ENCODE measurements around the gene SAMD4B.

Gene SAMD4B

DNA sequence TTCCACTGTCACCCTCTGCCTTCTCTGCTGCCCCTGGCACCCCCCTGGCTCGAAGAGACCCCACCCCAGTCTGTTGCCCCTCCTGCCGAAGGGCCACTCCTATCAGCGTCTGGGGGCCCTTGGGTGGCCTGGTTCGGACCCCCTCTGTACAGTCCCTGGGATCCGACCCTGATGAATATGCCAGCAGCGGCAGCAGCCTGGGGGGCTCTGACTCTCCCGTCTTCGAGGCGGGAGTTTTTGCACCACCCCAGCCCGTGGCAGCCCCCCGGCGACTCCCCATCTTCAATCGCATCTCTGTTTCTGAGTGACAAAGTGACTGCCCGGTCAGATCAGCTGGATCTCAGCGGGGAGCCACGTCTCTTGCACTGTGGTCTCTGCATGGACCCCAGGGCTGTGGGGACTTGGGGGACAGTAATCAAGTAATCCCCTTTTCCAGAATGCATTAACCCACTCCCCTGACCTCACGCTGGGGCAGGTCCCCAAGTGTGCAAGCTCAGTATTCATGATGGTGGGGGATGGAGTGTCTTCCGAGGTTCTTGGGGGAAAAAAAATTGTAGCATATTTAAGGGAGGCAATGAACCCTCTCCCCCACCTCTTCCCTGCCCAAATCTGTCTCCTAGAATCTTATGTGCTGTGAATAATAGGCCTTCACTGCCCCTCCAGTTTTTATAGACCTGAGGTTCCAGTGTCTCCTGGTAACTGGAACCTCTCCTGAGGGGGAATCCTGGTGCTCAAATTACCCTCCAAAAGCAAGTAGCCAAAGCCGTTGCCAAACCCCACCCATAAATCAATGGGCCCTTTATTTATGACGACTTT is 66.4 kb downstream of the SAMD4B start:
- peak overlapping the region; percentile 32; the same call in 1 of the 2 replicates for H3K4me3 ChIP-seq
- no peaks in the 10 kb centered on the region for H3K9me3 ChIP-seq (ENCODE audit: low read depth, low read length)
- DNase-seq (ENCODE audit: low read depth, low spot score): no peak
- H3K9ac ChIP-seq (ENCODE audit: insufficient read length): no peak overlapping the region
- no peak overlapping the region for H3K27ac ChIP-seq
- H3K36me3 ChIP-seq (ENCODE audit: insufficient read depth, low read length): no peaks in the 10 kb centered on the region
- TF ChIP-seq FOXP2 (optimal IDR thresholded peaks at IDR 0.05; ENCODE audit: control extremely low read depth, extremely low read length, insufficient read depth) (no peak), POLR2AphosphoS5 (IDR thresholded peaks at IDR 0.05; ENCODE audit: borderline replicate concordance, low read depth, low read length) (no peak), EZH2 (IDR thresholded peaks at IDR 0.05) (no peak)

DNA sequence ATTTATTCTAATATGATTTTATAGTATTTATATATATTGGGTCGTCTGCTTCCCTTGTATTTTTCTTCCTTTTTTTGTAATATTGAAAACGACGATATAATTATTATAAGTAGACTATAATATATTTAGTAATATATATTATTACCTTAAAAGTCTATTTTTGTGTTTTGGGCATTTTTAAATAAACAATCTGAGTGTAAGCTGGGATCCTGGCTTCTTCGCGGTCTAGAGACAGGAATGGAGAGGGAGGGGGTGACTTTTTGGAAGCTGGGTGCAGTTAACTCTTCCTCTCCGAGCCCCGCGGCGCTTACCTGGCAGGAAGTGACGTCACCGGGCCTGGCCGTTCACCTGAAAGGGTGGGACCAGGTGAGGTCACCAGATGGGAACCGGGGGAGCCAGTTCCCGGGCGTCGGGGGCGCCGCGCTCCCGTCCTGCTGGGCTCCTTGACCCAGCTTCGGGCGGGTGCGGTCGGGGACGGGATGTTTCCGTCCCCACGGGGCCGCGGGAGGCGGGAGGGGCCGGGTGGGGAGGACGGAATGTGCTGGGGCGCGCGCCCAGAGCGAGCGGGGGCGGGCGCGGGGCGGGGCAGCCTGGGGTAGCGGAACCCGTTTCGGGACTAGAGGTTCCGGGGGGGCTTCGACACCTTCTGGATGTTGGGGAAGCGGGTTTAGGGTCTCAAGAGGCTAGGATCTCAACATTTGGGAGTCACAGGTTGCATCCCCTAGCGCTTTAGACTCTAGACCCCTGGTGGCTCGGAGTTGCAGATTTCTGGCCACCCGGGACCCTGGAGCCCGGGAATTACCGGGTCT is 67.2 kb downstream of the SAMD4B start:
- TF ChIP-seq POLR2AphosphoS5 (IDR thresholded peaks at IDR 0.05; ENCODE audit: borderline replicate concordance, low read depth, low read length) (peak; percentile 48; the same call in 1 of the 2 replicates), EZH2 (IDR thresholded peaks at IDR 0.05) (no peak), FOXP2 (optimal IDR thresholded peaks at IDR 0.05; ENCODE audit: control extremely low read depth, extremely low read length, insufficient read depth) (no peak)
- no peaks in the 10 kb centered on the region for H3K9me3 ChIP-seq (ENCODE audit: low read depth, low read length)
- peak overlapping the region; percentile 82 for H3K4me3 ChIP-seq
- DNase-seq (ENCODE audit: low read depth, low spot score): no peak
- peak overlapping the region; percentile 54; the same call in 1 of the 2 replicates for H3K27ac ChIP-seq
- no peaks in the 10 kb centered on the region for H3K36me3 ChIP-seq (ENCODE audit: insufficient read depth, low read length)
- H3K9ac ChIP-seq (ENCODE audit: insufficient read length): peak overlapping the region; percentile 79

DNA sequence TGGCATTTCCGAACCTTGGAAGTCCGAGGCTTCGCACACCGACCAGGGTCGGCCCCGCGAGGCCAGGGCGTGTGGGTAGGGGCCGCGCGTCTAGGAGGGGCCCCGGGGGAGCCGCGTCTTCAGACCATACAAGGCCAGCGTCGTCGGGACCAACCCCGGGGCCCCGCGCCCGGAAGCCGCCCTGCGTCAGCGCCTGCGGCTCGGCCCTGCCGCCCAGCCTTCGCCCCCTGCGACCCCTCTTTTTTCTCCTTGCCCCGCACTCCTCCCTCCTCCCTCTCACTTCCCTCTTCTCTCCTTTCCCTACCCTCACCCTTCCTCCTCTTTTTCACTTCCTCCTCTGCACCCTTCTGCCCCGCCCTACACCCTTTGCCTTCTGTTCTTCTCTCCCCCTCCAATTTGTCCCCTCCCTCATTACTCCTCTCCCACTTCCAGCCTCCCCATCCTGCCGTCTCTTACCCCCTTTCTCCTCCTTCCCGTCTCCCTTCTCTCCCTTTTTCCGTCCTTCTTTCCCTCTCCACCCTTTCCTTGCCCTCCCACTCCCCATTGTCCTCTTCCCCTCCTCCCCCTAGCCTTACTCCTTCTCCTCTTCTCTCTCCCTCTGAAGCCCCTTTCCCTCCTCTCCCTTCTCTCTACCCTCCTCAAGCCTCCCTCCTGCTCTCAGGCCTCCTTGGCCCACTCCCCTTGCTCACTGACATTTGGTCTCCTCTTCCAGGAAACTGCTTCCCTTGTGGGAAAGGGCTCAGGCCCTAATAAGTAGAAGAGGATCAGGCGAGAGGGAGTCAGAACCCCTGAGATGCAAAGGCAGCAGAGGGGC is 68.0 kb downstream of the SAMD4B start:
- Histone ChIP-seq H3K9ac (ENCODE audit: insufficient read length) (peak overlapping the region; percentile 79), H3K36me3 (ENCODE audit: insufficient read depth, low read length) (peaks cover 1% of the 10 kb centered on the region; the same call in 1 of the 2 replicates), H3K4me3 (peak overlapping the region; percentile 82), H3K9me3 (ENCODE audit: low read depth, low read length) (no peaks in the 10 kb centered on the region), H3K27ac (peak overlapping the region; percentile 53; the same call in 1 of the 2 replicates)
- no peak for TF ChIP-seq FOXP2 (optimal IDR thresholded peaks at IDR 0.05; ENCODE audit: control extremely low read depth, extremely low read length, insufficient read depth)
- TF ChIP-seq EZH2 (IDR thresholded peaks at IDR 0.05): no peak
- TF ChIP-seq POLR2AphosphoS5 (IDR thresholded peaks at IDR 0.05; ENCODE audit: borderline replicate concordance, low read depth, low read length): no peak
- no peak for DNase-seq (ENCODE audit: low read depth, low spot score)

DNA sequence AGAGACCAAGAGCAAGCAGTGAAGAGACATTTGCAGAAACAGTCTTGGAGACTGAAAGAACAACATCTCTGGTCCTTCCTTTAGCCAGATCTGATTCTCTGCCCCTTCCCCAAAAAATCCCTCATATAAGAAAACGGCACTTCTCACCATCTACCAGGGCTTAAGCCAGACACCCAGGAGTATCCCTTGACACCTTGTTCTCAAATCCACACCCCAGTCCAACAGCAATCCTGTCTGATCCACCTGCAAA is 68.5 kb downstream of the SAMD4B start:
- Histone ChIP-seq H3K36me3 (ENCODE audit: insufficient read depth, low read length) (peaks cover 4% of the 10 kb centered on the region), H3K4me3 (peak overlapping the region; percentile 82), H3K27ac (no peak overlapping the region), H3K9ac (ENCODE audit: insufficient read length) (no peak overlapping the region), H3K9me3 (ENCODE audit: low read depth, low read length) (no peaks in the 10 kb centered on the region)
- no peak for DNase-seq (ENCODE audit: low read depth, low spot score)
- TF ChIP-seq EZH2 (IDR thresholded peaks at IDR 0.05) (no peak), FOXP2 (optimal IDR thresholded peaks at IDR 0.05; ENCODE audit: control extremely low read depth, extremely low read length, insufficient read depth) (no peak), POLR2AphosphoS5 (IDR thresholded peaks at IDR 0.05; ENCODE audit: borderline replicate concordance, low read depth, low read length) (no peak)

DNA sequence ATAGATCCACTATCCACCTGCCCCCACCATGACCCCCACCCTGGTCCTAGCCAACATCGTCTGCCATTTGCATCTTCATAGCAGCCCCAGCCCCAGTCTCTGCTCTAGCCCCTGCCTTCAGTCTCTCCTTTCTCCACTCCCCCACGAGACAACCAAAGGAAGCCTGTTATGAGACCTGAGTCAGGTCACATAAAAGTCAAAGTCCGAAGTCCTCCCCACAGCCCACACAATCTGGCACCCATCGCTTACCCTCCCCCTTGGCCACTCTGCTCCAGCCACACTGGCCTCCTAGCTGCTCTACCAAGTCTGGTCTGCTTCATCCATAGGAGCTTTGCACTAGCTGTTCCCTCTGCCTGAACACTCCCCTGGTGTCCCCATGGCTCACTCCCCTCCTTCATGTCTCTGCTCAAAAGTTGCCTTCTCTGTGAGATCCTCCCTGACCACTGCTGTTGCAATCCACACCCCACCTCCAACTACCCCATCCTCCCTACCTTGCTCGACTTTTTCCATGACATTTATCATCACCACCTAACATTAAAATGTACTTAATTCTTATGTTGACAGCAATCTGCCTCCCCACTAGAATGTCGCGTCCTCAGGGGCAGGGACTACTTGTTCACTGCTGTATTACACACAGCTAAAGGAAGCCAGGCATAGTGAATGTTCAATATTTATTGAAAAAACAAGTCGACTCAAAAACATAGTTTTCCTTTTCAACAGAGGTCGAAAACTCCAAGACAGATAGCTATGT is 69.0 kb downstream of the SAMD4B start:
- Histone ChIP-seq H3K9me3 (ENCODE audit: low read depth, low read length) (no peaks in the 10 kb centered on the region), H3K9ac (ENCODE audit: insufficient read length) (peak overlapping the region; percentile 10), H3K27ac (no peak overlapping the region), H3K4me3 (peak overlapping the region; percentile 74), H3K36me3 (ENCODE audit: insufficient read depth, low read length) (peaks cover 8% of the 10 kb centered on the region)
- DNase-seq (ENCODE audit: low read depth, low spot score): no peak
- TF ChIP-seq POLR2AphosphoS5 (IDR thresholded peaks at IDR 0.05; ENCODE audit: borderline replicate concordance, low read depth, low read length) (no peak), FOXP2 (optimal IDR thresholded peaks at IDR 0.05; ENCODE audit: control extremely low read depth, extremely low read length, insufficient read depth) (no peak), EZH2 (IDR thresholded peaks at IDR 0.05) (no peak)

DNA sequence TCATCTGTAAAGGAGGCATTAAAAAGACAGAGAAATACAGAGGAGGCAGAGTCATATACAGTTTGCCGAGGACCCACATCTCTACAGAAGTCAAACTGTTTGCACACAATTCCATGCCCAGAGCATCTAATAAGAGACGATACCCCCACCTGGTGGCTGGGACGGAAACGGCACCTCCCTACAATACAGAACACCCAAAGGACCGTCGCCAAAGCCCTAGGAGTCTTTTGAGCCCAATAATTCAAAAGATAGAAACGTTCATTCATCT is 69.5 kb downstream of the SAMD4B start:
- TF ChIP-seq EZH2 (IDR thresholded peaks at IDR 0.05): no peak
- TF ChIP-seq POLR2AphosphoS5 (IDR thresholded peaks at IDR 0.05; ENCODE audit: borderline replicate concordance, low read depth, low read length): no peak
- no peak for TF ChIP-seq FOXP2 (optimal IDR thresholded peaks at IDR 0.05; ENCODE audit: control extremely low read depth, extremely low read length, insufficient read depth)
- Histone ChIP-seq H3K4me3 (peak overlapping the region; percentile 74), H3K27ac (peak overlapping the region; percentile 47; the same call in 1 of the 2 replicates), H3K9ac (ENCODE audit: insufficient read length) (peak overlapping the region; percentile 52), H3K36me3 (ENCODE audit: insufficient read depth, low read length) (peaks cover 13% of the 10 kb centered on the region), H3K9me3 (ENCODE audit: low read depth, low read length) (no peaks in the 10 kb centered on the region)
- peak; percentile 88 for DNase-seq (ENCODE audit: low read depth, low spot score)

DNA sequence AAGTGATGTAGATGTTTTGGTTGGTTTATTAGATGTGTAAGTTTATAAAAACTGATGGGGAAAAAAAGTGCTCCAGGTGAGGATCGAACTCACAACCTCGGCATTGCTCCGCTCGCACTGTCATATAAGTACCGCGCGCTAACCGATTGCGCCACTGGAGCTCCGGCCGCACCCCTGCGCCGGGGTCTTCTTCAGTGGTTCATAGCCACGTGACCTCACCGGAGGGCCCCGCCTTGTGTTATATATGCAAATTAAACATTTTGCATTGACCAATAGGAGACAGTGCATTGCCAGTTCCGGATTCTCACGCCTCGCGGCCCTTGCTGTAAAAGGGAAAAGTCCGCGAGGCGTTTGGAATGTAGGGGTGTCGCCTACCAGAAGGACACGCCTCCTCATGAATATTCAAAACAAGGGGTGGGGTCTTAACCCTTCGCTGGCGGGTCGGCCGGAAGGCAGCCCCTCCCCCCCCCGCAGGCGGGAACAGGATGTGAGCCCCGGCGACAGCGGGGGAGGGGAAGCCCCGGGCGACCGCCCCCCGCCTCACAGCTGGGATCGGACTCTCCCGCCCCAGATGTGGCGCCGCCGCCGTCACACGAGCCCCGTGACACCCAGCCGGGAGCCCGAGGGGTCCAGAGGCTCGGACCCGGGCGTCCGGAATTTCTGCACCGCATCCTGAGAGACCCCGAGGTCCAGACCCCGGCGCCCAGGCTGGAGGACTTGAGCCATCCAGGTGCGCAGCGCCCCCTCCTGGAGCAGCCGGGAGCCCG is 70.1 kb downstream of the SAMD4B start, which contains the start of gene PLEKHG2:
Gene PLEKHG2, plus strand, starts transcription at position 570 of the 767 bp plus-strand sequence. CDS start 1,418 bp downstream, outside the sequence.
- peak within 1 kb of the TSS; percentile 87 for H3K27ac ChIP-seq

More for the DNA sequence above, 70.1 kb downstream of the SAMD4B start, which contains the start of gene PLEKHG2:
- Histone ChIP-seq H3K9me3 (ENCODE audit: low read depth, low read length) (no peaks in the 10 kb centered on the region), H3K36me3 (ENCODE audit: insufficient read depth, low read length) (peaks cover 16% of the 10 kb centered on the region), H3K9ac (ENCODE audit: insufficient read length) (peak within 1 kb of the TSS; percentile 93), H3K4me3 (peak within 1 kb of the TSS; percentile 99)
- TF ChIP-seq FOXP2 (optimal IDR thresholded peaks at IDR 0.05; ENCODE audit: control extremely low read depth, extremely low read length, insufficient read depth) (no peak), POLR2AphosphoS5 (IDR thresholded peaks at IDR 0.05; ENCODE audit: borderline replicate concordance, low read depth, low read length) (peak; percentile 83)
- DNase-seq (ENCODE audit: low read depth, low spot score): peak; percentile 100
